ENCODE measurements around the gene POLR2A.

POLR2A gene

DNA sequence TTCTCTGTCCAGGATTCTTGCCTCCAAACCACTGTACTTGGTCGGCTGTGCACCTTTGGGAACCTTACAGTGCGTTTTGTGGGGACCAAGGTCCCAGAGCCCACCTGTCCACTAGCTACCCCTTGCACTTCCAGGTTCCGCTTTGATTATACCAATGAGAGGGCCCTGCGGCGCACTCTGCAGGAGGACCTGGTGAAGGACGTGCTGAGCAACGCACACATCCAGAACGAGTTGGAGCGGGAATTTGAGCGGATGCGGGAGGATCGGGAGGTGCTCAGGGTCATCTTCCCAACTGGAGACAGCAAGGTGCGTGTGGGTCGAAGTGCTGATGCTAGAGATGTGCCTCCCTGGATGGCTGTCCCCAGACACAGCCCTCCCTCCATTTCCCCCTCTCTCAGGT lies 18.8 kb downstream of the POLR2A start:
- peaks cover 20% of the 10 kb centered on the region; the same call in 1 of the 2 replicates for H4K20me1 ChIP-seq (ENCODE audit: insufficient read depth, low read length)
- no peak overlapping the region for H3K9ac ChIP-seq (ENCODE audit: low read depth, low read length)
- H3K27me3 ChIP-seq (ENCODE audit: insufficient read depth, low read length, poor library complexity), result no peaks in the 10 kb centered on the region
- H3K4me2 ChIP-seq (ENCODE audit: insufficient read depth, low read length), result no peak overlapping the region
- no peak overlapping the region for H2AFZ ChIP-seq (ENCODE audit: low read depth, low read length)
- TF ChIP-seq, protein P1, sequence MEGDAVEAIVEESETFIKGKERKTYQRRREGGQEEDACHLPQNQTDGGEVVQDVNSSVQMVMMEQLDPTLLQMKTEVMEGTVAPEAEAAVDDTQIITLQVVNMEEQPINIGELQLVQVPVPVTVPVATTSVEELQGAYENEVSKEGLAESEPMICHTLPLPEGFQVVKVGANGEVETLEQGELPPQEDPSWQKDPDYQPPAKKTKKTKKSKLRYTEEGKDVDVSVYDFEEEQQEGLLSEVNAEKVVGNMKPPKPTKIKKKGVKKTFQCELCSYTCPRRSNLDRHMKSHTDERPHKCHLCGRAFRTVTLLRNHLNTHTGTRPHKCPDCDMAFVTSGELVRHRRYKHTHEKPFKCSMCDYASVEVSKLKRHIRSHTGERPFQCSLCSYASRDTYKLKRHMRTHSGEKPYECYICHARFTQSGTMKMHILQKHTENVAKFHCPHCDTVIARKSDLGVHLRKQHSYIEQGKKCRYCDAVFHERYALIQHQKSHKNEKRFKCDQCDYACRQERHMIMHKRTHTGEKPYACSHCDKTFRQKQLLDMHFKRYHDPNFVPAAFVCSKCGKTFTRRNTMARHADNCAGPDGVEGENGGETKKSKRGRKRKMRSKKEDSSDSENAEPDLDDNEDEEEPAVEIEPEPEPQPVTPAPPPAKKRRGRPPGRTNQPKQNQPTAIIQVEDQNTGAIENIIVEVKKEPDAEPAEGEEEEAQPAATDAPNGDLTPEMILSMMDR (IDR thresholded peaks at IDR 0.05; ENCODE audit: borderline replicate concordance, extremely low read depth, low read length, poor library complexity, severe bottlenecking), result peak; percentile 55
- TF ChIP-seq EZH2 (IDR thresholded peaks at IDR 0.05; ENCODE audit: borderline replicate concordance, low read depth, low read length, severe bottlenecking), result no peak
- H3K9me3 ChIP-seq (ENCODE audit: insufficient read depth, low read length, severe bottlenecking), result no peaks in the 10 kb centered on the region
- H3K27ac ChIP-seq (ENCODE audit: low read length), result no peak overlapping the region
- 0 out of 2 replicates have a peak, but pooled peaks cover 2% of the 10 kb centered on the region for H3K79me2 ChIP-seq (ENCODE audit: insufficient read depth, low read length)
- H3K36me3 ChIP-seq (ENCODE audit: insufficient read depth, low read length), result peaks cover 93% of the 10 kb centered on the region
- ATAC-seq (ENCODE audit: insufficient read depth, low read depth) (peak; percentile 55; the same call in 2 of the 3 replicates), DNase-seq (peak; percentile 26)
- H3K4me1 ChIP-seq (ENCODE audit: insufficient read depth, low read length), result no peaks in the 10 kb centered on the region
- H3K4me3 ChIP-seq (ENCODE audit: low read depth in 1 of 2, low read length in 2 of 2), result no peak overlapping the region

DNA sequence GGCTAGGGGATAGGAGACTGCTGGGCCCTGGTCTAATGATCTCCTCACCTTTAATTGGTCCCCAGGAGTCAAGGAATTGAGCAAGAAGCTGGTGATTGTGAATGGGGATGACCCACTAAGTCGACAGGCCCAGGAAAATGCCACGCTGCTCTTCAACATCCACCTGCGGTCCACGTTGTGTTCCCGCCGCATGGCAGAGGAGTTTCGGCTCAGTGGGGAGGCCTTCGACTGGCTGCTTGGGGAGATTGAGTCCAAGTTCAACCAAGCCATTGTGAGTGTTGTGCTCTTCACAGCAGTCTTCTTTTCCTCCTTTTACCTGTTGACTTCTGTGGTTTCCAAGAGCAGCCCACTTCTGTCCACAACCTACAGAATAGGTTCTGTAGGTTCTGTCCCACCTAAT lies 19.4 kb downstream of the POLR2A start:
- H4K20me1 ChIP-seq (ENCODE audit: insufficient read depth, low read length), result peaks cover 18% of the 10 kb centered on the region; the same call in 1 of the 2 replicates
- no peak overlapping the region for H2AFZ ChIP-seq (ENCODE audit: low read depth, low read length)
- peaks cover 94% of the 10 kb centered on the region for H3K36me3 ChIP-seq (ENCODE audit: insufficient read depth, low read length)
- H3K4me1 ChIP-seq (ENCODE audit: insufficient read depth, low read length), result no peaks in the 10 kb centered on the region
- H3K27me3 ChIP-seq (ENCODE audit: insufficient read depth, low read length, poor library complexity), result no peaks in the 10 kb centered on the region
- H3K79me2 ChIP-seq (ENCODE audit: insufficient read depth, low read length), result no peaks in the 10 kb centered on the region
- no peak overlapping the region for H3K4me2 ChIP-seq (ENCODE audit: insufficient read depth, low read length)
- TF ChIP-seq, protein P1 (IDR thresholded peaks at IDR 0.05; ENCODE audit: borderline replicate concordance, extremely low read depth, low read length, poor library complexity, severe bottlenecking), result no peak
- no peak for TF ChIP-seq EZH2 (IDR thresholded peaks at IDR 0.05; ENCODE audit: borderline replicate concordance, low read depth, low read length, severe bottlenecking)
- ATAC-seq (ENCODE audit: insufficient read depth, low read depth) (no peak), DNase-seq (no peak)
- no peak overlapping the region for H3K27ac ChIP-seq (ENCODE audit: low read length)
- H3K9me3 ChIP-seq (ENCODE audit: insufficient read depth, low read length, severe bottlenecking), result no peaks in the 10 kb centered on the region
- no peak overlapping the region for H3K4me3 ChIP-seq (ENCODE audit: low read depth in 1 of 2, low read length in 2 of 2)
- no peak overlapping the region for H3K9ac ChIP-seq (ENCODE audit: low read depth, low read length)

GRCh38 chr17:7508145-7508544 lies 24.0 kb downstream of the POLR2A start:
- ATAC-seq (ENCODE audit: insufficient read depth, low read depth), result no peak
- DNase-seq, result no peak

More at GRCh38 chr17:7508145-7508544, 24.0 kb downstream of the POLR2A start:
- Histone ChIP-seq H2AFZ (ENCODE audit: low read depth, low read length) (no peak overlapping the region), H3K4me3 (ENCODE audit: low read depth in 1 of 2, low read length in 2 of 2) (no peak overlapping the region), H3K27me3 (ENCODE audit: insufficient read depth, low read length, poor library complexity) (no peaks in the 10 kb centered on the region), H3K9me3 (ENCODE audit: insufficient read depth, low read length, severe bottlenecking) (no peaks in the 10 kb centered on the region), H3K4me1 (ENCODE audit: insufficient read depth, low read length) (no peaks in the 10 kb centered on the region), H3K27ac (ENCODE audit: low read length) (no peak overlapping the region), H3K79me2 (ENCODE audit: insufficient read depth, low read length) (no peaks in the 10 kb centered on the region), H3K36me3 (ENCODE audit: insufficient read depth, low read length) (peaks cover 96% of the 10 kb centered on the region), H3K9ac (ENCODE audit: low read depth, low read length) (no peak overlapping the region), H3K4me2 (ENCODE audit: insufficient read depth, low read length) (no peak overlapping the region), H4K20me1 (ENCODE audit: insufficient read depth, low read length) (peaks cover 16% of the 10 kb centered on the region; the same call in 1 of the 2 replicates)
- TF ChIP-seq EZH2 (IDR thresholded peaks at IDR 0.05; ENCODE audit: borderline replicate concordance, low read depth, low read length, severe bottlenecking), result no peak
- TF ChIP-seq, protein P1 (IDR thresholded peaks at IDR 0.05; ENCODE audit: borderline replicate concordance, extremely low read depth, low read length, poor library complexity, severe bottlenecking), result no peak
